Effector CD8-positive, alpha-beta T cell (primary cell): ENCODE results near the gene C17orf67.
"Not testable (repeated sequence)": the region's sequence is repeated elsewhere in the genome, so short reads cannot be mapped to it uniquely, and the experiment has no call there.

Source experiments
- DNase-seq: peaks from one replicate; lab custom pipeline; 2025; lab: John Stamatoyannopoulos, UW

C17orf67 gene

DNA sequence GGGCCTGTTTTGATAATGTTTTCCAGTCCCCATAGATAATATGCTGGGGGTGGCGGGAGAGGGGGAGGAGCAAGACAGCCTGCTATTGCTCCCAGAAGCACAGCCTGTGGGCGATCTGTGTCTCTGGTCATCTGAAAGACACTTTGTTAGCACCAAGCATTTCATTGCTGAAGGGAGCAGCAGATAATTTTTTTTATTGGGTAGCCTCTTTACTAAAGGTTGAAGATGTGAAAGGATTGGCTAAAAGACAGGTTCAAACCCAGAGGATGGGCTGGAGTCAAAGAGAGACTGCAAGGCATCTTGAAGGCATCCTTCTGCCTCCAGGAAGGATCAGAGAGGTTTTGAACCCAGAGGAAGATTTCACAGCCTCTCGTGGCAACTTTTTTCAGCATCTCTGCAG, 60.6 kb downstream of the C17orf67 start:
- no peak for DNase-seq

- DNase-seq, result no peak
Observed at GRCh38 chr17:56772442-56772841, 61.3 kb downstream of the C17orf67 start.

DNA sequence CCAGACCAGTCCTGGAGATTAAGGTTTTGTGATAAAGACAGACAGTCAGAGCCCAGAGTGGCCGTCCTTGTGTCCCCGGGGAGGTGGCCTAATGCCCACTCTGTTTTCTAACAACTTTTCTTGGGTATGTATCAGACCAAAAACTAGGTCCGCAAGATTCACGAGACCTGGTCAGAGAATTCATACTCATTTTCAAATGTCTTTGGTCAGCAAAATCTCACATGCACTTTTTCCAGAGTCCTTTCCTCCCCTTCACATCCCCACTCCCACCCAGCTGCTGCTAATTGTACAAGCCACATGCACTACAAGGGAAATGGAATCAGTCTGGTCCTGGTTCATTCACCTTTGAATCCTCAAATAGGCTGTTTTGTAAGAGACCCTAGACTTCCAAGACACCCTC, 61.7 kb downstream of the C17orf67 start:
- DNase-seq, result no peak

DNA sequence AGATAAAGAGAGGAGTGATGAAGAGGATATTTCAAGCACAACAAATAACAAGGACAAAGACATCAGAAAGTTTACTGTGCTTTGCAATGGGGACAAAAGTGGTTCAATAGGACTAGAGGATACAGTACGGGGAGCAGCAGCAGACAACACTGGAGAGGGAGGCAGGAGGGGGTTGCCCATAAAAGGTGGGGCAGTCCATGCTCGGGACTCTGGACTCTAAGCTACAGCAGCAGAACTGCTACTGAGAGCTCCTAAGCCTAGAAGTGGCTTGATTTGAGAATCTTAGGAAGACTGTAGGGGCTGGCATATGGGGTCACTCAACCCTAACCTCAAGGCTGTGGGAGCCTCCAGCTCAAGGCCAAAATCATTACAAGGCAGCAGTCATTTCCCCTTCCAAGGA, 62.2 kb downstream of the C17orf67 start:
- no peak for DNase-seq

DNA sequence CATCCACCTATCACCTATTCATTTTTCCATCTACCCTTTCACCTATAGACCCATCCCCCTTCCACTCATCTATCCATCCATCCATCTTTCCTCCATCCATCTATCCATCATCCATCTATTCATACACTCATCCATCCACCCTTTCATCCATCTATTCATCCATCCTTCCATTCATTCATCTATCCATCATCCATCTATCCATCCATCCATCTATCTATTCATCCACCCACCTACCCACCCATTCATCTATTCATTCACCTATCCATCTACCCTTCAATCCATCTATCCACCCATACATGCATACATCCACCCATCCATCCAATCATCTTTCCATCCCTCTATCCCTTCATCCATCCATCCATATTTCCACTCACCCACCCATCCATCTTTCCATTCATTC, 63.3 kb downstream of the C17orf67 start:
- no peak for DNase-seq

GRCh38 chr17:56765449-56765848, 68.3 kb downstream of the C17orf67 start:
- no peak for DNase-seq

- DNase-seq, result no peak
Observed at GRCh38 chr17:56762988-56763387, 70.7 kb downstream of the C17orf67 start.

GRCh38 chr17:56762144-56762543, 71.6 kb downstream of the C17orf67 start:
- no peak for DNase-seq

DNA sequence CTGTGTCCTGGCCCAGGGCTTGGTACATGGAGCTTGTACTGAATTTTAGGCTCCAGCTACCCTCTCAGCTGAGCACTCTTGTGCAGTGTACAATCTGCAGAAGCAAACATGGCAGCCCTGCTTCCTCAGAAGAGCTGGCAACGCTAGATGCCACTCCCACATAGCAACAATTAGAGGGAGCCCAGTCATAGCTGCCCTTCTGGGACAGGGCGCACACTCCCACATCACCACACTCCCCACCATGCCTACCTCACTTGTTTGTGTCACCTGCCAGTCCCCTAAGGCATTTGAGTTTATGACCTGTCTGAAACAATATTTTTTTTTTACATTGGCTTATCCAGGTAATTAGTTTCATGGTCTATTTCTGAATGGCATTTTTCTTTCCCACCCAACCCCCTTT, 72.3 kb downstream of the C17orf67 start:
- no peak for DNase-seq

- not testable (repeated sequence) for DNase-seq
Observed at GRCh38 chr17:56757611-56758010, 76.1 kb downstream of the C17orf67 start.

- DNase-seq, result no peak
Observed at GRCh38 chr17:56756536-56756935, 77.2 kb downstream of the C17orf67 start.

- no peak for DNase-seq
Observed at GRCh38 chr17:56755310-56755709, 78.4 kb downstream of the C17orf67 start.

GRCh38 chr17:56754523-56755208, 79.1 kb downstream of the C17orf67 start:
- DNase-seq, result no peak

DNA sequence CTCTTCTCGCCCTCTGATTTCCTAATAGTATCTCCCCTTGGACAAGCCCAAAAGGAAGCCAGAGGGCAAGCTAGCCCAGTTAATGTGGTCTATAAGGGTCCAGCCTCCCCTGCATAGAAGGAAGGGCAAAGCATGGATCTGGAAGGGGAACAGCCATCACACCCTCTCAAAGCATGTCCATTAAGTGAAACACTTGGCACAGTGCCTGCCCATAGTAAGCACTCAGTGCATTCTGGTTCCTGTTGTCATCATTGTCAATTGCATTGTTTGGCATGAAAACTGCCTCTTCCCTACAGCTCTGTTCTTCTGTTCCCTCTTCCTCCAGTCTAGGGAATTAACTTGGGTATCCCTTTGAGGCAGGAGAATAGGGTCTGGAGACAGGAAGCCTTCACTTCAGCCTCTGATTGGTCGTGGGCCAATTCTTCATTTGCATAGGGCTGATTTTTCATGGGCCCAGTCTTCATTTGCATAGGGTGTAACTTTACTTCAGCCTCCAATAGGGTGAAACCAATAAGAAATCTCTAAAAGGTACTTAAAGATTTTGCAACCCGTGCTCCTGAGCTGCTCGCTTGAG, 81.4 kb downstream of the C17orf67 start:
- DNase-seq, result no peak

DNA sequence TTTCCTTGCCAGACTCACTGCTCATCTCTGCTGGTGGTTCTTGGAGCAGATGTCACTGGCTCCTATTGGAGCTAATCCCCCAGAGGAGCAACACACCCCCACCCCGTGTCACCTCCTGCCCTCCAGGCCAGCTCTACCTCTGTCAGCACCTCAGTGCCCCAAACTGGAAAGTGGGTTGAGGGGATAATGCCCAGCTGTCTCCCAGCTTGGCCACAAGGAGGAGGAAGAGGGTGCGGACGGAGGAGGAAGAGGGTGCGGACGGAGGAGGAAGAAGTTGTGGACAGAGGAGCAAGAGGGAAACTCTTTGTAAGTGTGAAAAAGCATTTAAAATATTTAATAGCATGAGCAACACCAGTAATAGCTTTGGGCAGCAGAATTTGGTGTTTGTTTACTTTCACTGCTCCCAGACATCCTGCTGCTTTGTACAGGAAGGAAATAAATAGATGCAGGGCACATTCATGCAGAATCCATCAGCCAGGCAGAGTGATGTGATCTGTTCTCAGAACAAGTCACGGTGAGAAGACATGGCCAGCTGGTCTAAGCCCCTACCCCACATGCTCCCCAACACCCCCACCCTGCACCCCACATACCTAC, 82.5 kb downstream of the C17orf67 start:
- no peak for DNase-seq

GRCh38 chr17:56744721-56745120, 89.0 kb downstream of the C17orf67 start:
- DNase-seq, result no peak

DNA sequence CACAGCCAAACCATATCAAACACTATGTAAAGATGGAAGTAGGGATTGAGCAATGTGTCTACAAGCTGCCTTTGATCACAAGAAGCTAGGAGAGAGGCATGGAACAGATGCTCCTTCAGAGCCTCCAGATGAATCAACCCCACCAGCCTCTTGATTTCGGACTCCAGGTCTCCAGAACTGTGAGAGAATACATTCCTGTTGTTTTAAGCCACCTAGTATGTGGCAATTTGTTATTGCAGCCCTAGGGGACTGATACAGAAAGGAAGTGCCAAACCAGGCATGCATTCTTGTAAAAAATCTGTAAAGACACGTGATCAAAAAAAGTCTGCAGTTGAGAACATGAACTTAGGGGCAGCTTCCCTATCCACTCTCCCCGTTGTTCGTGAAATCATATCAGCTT, 91.1 kb downstream of the C17orf67 start:
- DNase-seq, result no peak
